Uterus (tissue), 2 donors: Measurements from ENCODE around the gene SPAG5.
"Not testable (repeated sequence)": the region's sequence is repeated elsewhere in the genome, so short reads cannot be mapped to it uniquely, and the experiment has no call there.

Experiments used
- CTCF ChIP-seq, 4 experiments: fragments of 200-600 bp in 2 of 4; fragments of 450-650 bp in 2 of 4; sonication (generic) in 2 of 4; IDR thresholded peaks; one replicate each; pipeline ENCODE4 v1.5.1; 2016 to 2019; ENCODE audit warnings: antibody characterized with exemption in 4 of 4, mild to moderate bottlenecking in 2 of 4, moderate library complexity in 1 of 4
- POLR2A ChIP-seq, 2 donors: fragments of 450-650 bp; IDR thresholded peaks; one replicate each; pipeline ENCODE4 v1.6.1; 2016; ENCODE audit warnings: antibody characterized with exemption in 2 of 2, mild to moderate bottlenecking in 1 of 2, moderate library complexity in 1 of 2

GRCh38 chr17:28576016-28576415 is 22.8 kb downstream of the SPAG5 start:
- not testable (repeated sequence) for TF ChIP-seq CTCF, POLR2A (IDR thresholded peaks at IDR 0.05)
